Transverse colon (tissue), 4 donors: Measurements from ENCODE around the gene ETFB. TPM values are rescaled to one million over a fixed set of nuclear protein-coding genes. Genes with fewer than 3 reads are reported as not detected.
A peak's percentile ranks its signal among the peaks of the same experiment; 100 is the strongest.

ENCODE experiments used
- DNase-seq: peaks from one replicate; pipeline ENCODE4 v3.0.0-alpha.2; 2019
- H3K27ac ChIP-seq, 4 donors: fragments of 200-600 bp; sonication (generic); 2 replicates each; pipeline ENCODE4 v1.5.1; 2016 to 2018; ENCODE audit warnings: inconsistent platforms in 4 of 4
- H3K27me3 ChIP-seq: fragments of 200-600 bp; sonication (generic); 2 replicates; pipeline ENCODE4 v1.5.1; 2017; ENCODE audit warnings: inconsistent platforms
- H3K36me3 ChIP-seq, 4 donors: fragments of 200-600 bp; sonication (generic); 2 replicates each; pipeline ENCODE4 v1.5.1; 2017 to 2019; ENCODE audit warnings: inconsistent platforms in 4 of 4
- H3K4me1 ChIP-seq, 4 donors: fragments of 200-600 bp; sonication (generic); 2 replicates each; pipeline ENCODE4 v1.5.1; 2017 to 2020; ENCODE audit warnings: inconsistent platforms in 4 of 4
- H3K4me3 ChIP-seq, 4 donors: fragments of 200-600 bp; sonication (generic); 1 replicate in 1 of 4; 2 replicates in 3 of 4; pipeline versions ENCODE4 v1.5.1 to v1.6.1; 2017 to 2019; ENCODE audit warnings: inconsistent platforms in 4 of 4
- H3K9me3 ChIP-seq, 2 donors: fragments of 200-600 bp; sonication (generic); 2 replicates each; pipeline ENCODE4 v1.5.1; 2017 to 2019; ENCODE audit warnings: inconsistent platforms in 2 of 2
- CTCF ChIP-seq, 5 experiments: fragments of 200-600 bp in 3 of 5; fragments of 450-650 bp in 2 of 5; sonication (generic) in 3 of 5; IDR thresholded peaks; 1 replicate in 2 of 5; 2 replicates in 3 of 5; pipeline ENCODE4 v1.5.1; 2016 to 2017; ENCODE audit warnings: antibody characterized with exemption in 5 of 5, inconsistent platforms in 3 of 5, mild to moderate bottlenecking in 2 of 5, moderate library complexity in 1 of 5
- EP300 ChIP-seq: sonication (generic); formaldehyde crosslinking; IDR thresholded peaks from one replicate; pipeline ENCODE4 v1.6.1; 2017; ENCODE audit warnings: antibody characterized with exemption, low read depth
- POLR2A ChIP-seq: fragments of 450-650 bp; IDR thresholded peaks from one replicate; pipeline ENCODE4 v1.6.1; 2016; ENCODE audit warnings: antibody characterized with exemption, mild to moderate bottlenecking, moderate library complexity
- POLR2AphosphoS5 ChIP-seq, 3 donors: sonication (generic); formaldehyde crosslinking; IDR thresholded peaks; one replicate each; pipeline ENCODE4 v1.6.1; 2016; ENCODE audit warnings: antibody characterized with exemption in 3 of 3
- WGBS, 2 donors: methylation state at CpG; one replicate each; pipeline ENCODE4 v1.1.5; 2018; ENCODE audit warnings: low coverage in 1 of 2; 5-methylcytosine and 5-hydroxymethylcytosine counted together
- in situ Hi-C, 4 donors: fragments of 200-750 bp; cut with MboI; loops; one replicate each; pipeline versions ENCODE4 v1.15.0 to v1.15.1; 2017; ENCODE audit warnings: low sequenced_read_pairs in 3 of 4, low pct_ligation_motif_present in 1 of 4, low pct_unique_long_range_greater_than_20kb in 1 of 4
- intact Hi-C: fragments of 100-400 bp; cut with DNase I; formaldehyde crosslinking; loops from one replicate; pipeline ENCODE4 v1.15.1; 2023; ENCODE audit warnings: low total_unique reads
- total RNA-seq, 4 donors: library from RNA; depleted of rRNA; stranded (reverse); fragments of >200 nt; gene quantifications; one replicate each; pipeline ENCODE4 v1.1.0, GENCODE V29; 2016

The ETFB gene
- total RNA-seq, 4 donors from 2014 or later, result 56.9 to 147 (median 99.1) TPM

DNA sequence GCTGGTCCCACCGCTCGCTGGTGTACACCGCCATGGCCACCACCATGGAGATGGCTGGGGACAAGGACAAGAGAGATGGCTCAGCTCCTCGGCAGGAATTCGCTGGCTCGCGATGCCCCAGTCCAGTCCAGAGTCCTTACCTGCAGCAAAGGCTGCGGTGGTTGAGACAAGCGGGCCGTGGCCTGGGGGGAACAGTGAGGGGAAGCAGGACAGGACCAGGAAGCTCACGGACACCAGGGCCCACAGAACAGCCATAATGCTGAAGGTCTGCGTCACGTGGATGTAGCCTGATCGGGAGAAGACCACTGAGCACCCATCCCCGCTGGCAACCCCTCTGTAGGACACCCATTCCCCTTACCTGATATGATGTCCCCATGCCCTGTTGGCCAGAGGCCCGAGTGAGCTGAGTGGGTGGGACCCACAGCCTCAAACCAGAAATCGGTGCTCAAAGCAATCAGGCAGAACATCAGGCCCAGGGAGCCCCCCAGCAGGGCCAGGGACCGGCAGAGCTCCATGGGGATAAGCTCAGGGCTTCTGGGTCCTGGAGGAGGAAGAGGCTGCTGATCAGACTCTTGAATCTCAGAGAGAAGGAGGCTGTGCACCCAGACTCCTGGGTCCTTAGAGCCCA is 5.9 kb upstream of the ETFB start:
- Histone ChIP-seq H3K4me3 (no peak overlapping the region), H3K4me1 (peaks cover 0 to 8% (median 3%) of the 10 kb centered on the region in 4 donors), H3K27me3 (no peaks in the 10 kb centered on the region), H3K36me3 (no peaks in the 10 kb centered on the region), H3K27ac (peak overlapping the region; percentile 2 to 42 (median 18)), H3K9me3 (no peaks in the 10 kb centered on the region)
- TF ChIP-seq CTCF (IDR thresholded peaks at IDR 0.05) (no peak), POLR2AphosphoS5 (IDR thresholded peaks at IDR 0.05) (no peak), POLR2A (no peak), EP300 (no peak)
- in situ Hi-C loops, result no loop called here
- intact Hi-C loops, result loop anchor here (10.0 kb wide), 1 partner anchor 323 kb away; the partner anchor contains the start of gene SPACA6
- DNase-seq, result no peak
- 78 to 83% methylated on average over 5 to 18 of the region's 18 CpGs for WGBS, 2 donors

- in situ Hi-C loops (no loop called here), intact Hi-C loops (loop anchor here (10.0 kb wide), 1 partner anchor 324 kb away; the partner anchor contains the start of gene SPACA6)
- TF ChIP-seq POLR2AphosphoS5 (IDR thresholded peaks at IDR 0.05) (no peak), CTCF (IDR thresholded peaks at IDR 0.05) (no peak), POLR2A (no peak), EP300 (no peak)
- Histone ChIP-seq H3K27ac (no peak overlapping the region), H3K36me3 (no peaks in the 10 kb centered on the region), H3K4me1 (peaks cover 0 to 12% (median 3%) of the 10 kb centered on the region in 4 donors), H3K27me3 (no peaks in the 10 kb centered on the region), H3K9me3 (no peaks in the 10 kb centered on the region), H3K4me3 (no peak overlapping the region)
- WGBS, 2 donors, result 76% methylated on average over 8 of the region's 8 CpGs; no CpG with 5 or more reads in 1 of the 2 donors
- no peak for DNase-seq
These were observed 5.0 kb upstream of the ETFB start for GRCh38 chr19:51371186-51371690.

DNA sequence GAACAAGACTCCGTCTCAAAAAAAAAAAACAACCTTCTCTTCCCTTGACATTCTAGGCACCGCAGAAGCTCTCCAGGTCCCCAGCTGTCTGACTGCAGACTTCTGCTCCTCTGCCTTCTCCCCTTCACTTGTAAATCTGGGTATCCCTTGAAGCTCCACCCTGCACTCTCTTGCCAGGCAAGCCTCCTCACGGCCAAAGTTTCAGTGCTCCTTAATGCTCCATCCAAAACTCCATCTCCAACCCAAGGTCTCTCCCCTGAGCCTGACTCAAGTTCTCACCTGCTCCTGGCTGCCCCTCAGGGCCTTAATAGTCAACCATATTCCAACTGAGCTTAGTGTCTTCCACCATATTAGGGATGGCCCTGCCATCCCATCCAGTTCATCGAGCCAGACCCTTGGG is 4.0 kb upstream of the ETFB start:
- intact Hi-C loops (loop anchor here (10.0 kb wide), 1 partner anchor 325 kb away; the partner anchor contains the start of gene SPACA6), in situ Hi-C loops (no loop called here)
- 61 to 76% methylated on average over 4 of the region's 4 CpGs for WGBS, 2 donors
- no peak for DNase-seq
- no peak overlapping the region for H3K4me3 ChIP-seq
- no peaks in the 10 kb centered on the region for H3K36me3 ChIP-seq
- H3K27me3 ChIP-seq, result no peaks in the 10 kb centered on the region
- no peaks in the 10 kb centered on the region for H3K9me3 ChIP-seq
- TF ChIP-seq POLR2AphosphoS5 (IDR thresholded peaks at IDR 0.05) (no peak), EP300 (no peak), CTCF (IDR thresholded peaks at IDR 0.05) (no peak), POLR2A (no peak)
- peaks cover 2 to 12% (median 7%) of the 10 kb centered on the region in 4 donors for H3K4me1 ChIP-seq
- no peak overlapping the region for H3K27ac ChIP-seq

GRCh38 chr19:51368366-51369282 is 2.4 kb upstream of the ETFB start, which contains the start of gene CLDND2:
CLDND2 (minus strand) TSS chr19:51369003; CDS start chr19:51368577, 426 bp downstream.
- H3K4me1 ChIP-seq, result peaks cover 6 to 27% (median 12%) of the 10 kb centered on the region in 4 donors
- 59% methylated on average over 20 of the region's 23 CpGs; no CpG with 5 or more reads in 1 of the 2 donors for WGBS, 2 donors
- H3K4me3 ChIP-seq, result peak within 1 kb of the TSS; percentile 66 to 80 (median 76)
- TF ChIP-seq POLR2A, result no peak
- TF ChIP-seq POLR2AphosphoS5 (IDR thresholded peaks at IDR 0.05), result no peak
- no peak for TF ChIP-seq EP300
- no peak for TF ChIP-seq CTCF (IDR thresholded peaks at IDR 0.05)
- no peaks in the 10 kb centered on the region for H3K9me3 ChIP-seq
- no peak for DNase-seq
- no peaks in the 10 kb centered on the region for H3K36me3 ChIP-seq
- intact Hi-C loops, result no loop called here
- H3K27ac ChIP-seq, result peak within 1 kb of the TSS; percentile 98 to 100 (median 100)
- H3K27me3 ChIP-seq, result no peaks in the 10 kb centered on the region
- in situ Hi-C loops, result no loop called here
